Neural cell (in vitro differentiated cells): ENCODE results near the gene ZNF70. TPM values are rescaled to one million over a fixed set of nuclear protein-coding genes. Genes with fewer than 3 reads are reported as not detected.

Source experiments
- H2AFZ ChIP-seq: fragments of 200-600, 300-800 bp; sonication (generic), shearing (Covaris generic); 2 replicates; pipeline ENCODE4 v1.6.0; 2014; ENCODE audit warnings: low read depth, mild to moderate bottlenecking, antibody characterized with exemption, low read length, moderate library complexity
- H3F3A ChIP-seq: fragments of 200-600 bp; shearing (Covaris generic); 2 replicates; pipeline ENCODE4 v1.6.1; 2016; ENCODE audit warnings: mild to moderate bottlenecking, moderate library complexity, mixed read lengths, antibody characterized with exemption, low read length; ENCODE audit not compliant: insufficient read depth, poor library complexity, severe bottlenecking
- H3K27ac ChIP-seq: fragments of 200-600, 300-800 bp; sonication (generic), shearing (Covaris generic); 2 replicates; pipeline ENCODE4 v1.5.1; 2014; ENCODE audit warnings: mild to moderate bottlenecking, low read length, moderate library complexity
- H3K27me3 ChIP-seq: fragments of 300-800, 200-600 bp; sonication (generic), shearing (Covaris generic); 2 replicates; pipeline ENCODE4 v1.6.0; 2014; ENCODE audit warnings: mild to moderate bottlenecking, low read depth, low read length, moderate library complexity; ENCODE audit not compliant: insufficient read depth
- H3K36me3 ChIP-seq: fragments of 300-800, 200-600 bp; sonication (generic), shearing (Covaris generic); 2 replicates; pipeline ENCODE4 v1.5.1; 2014; ENCODE audit warnings: mild to moderate bottlenecking, antibody characterized with exemption, low read length, moderate library complexity; ENCODE audit not compliant: insufficient read depth
- H3K4me2 ChIP-seq: fragments of 300-800, 200-600 bp; sonication (generic), shearing (Covaris generic); 2 replicates; pipeline ENCODE4 v1.6.0; 2014; ENCODE audit warnings: mild to moderate bottlenecking, low read length
- H3K4me3 ChIP-seq: fragments of 300-800, 200-600 bp; sonication (generic), shearing (Covaris generic); 2 replicates; pipeline ENCODE4 v1.5.1; 2014; ENCODE audit warnings: mild to moderate bottlenecking, low read length, moderate library complexity
- H3K79me2 ChIP-seq: fragments of 200-600 bp; shearing (Covaris generic); replicated peaks from 2 replicates; pipeline ENCODE4 v1.6.0; 2014; ENCODE audit warnings: mild to moderate bottlenecking, low read length, moderate library complexity; ENCODE audit not compliant: insufficient read depth
- H3K9ac ChIP-seq: fragments of 300-800, 200-600 bp; sonication (generic), shearing (Covaris generic); 2 replicates; pipeline ENCODE4 v1.6.1; 2016; ENCODE audit warnings: mild to moderate bottlenecking, low read length, mixed read lengths
- H3K9me2 ChIP-seq: fragments of 200-600 bp; shearing (Covaris generic); 2 replicates; pipeline ENCODE4 v1.6.1; 2016; ENCODE audit warnings: mild to moderate bottlenecking, low read length, mixed read lengths; ENCODE audit not compliant: insufficient read depth
- H3K9me3 ChIP-seq: fragments of 200-600, 300-800 bp; sonication (generic), shearing (Covaris generic); 2 replicates; pipeline ENCODE4 v1.6.1; 2016; ENCODE audit warnings: mild to moderate bottlenecking, mixed run types, low read length, moderate library complexity, mixed read lengths
- H4K20me1 ChIP-seq: fragments of 200-600 bp; shearing (Covaris generic); 2 replicates; pipeline ENCODE4 v1.6.1; 2016; ENCODE audit warnings: mild to moderate bottlenecking, mixed run types; ENCODE audit not compliant: insufficient read depth
- CTCF ChIP-seq: fragments of 450-650 bp; IDR thresholded peaks from 2 replicates; pipeline ENCODE4 v1.5.1; 2014; ENCODE audit warnings: antibody characterized with exemption, mild to moderate bottlenecking, moderate library complexity; ENCODE audit not compliant: poor library complexity, severe bottlenecking
- EP300 ChIP-seq: fragments of 450-650 bp; conservative IDR thresholded peaks from 2 replicates; pipeline ENCODE4 v1.6.1; 2014; ENCODE audit warnings: antibody characterized with exemption, mild to moderate bottlenecking, moderate library complexity; ENCODE audit not compliant: poor library complexity, severe bottlenecking
- EZH2 ChIP-seq: fragments of 200-600, 300-800 bp; shearing (Covaris generic), sonication (generic); IDR thresholded peaks from 2 replicates; pipeline ENCODE4 v1.6.1; 2014; ENCODE audit warnings: antibody characterized with exemption, low read length, borderline replicate concordance, mild to moderate bottlenecking; ENCODE audit not compliant: insufficient read depth, poor library complexity, severe bottlenecking
- MXI1 ChIP-seq: fragments of 450-650 bp; conservative IDR thresholded peaks from 2 replicates; pipeline ENCODE4 v1.6.1; 2014; ENCODE audit warnings: antibody characterized with exemption, mild to moderate bottlenecking; ENCODE audit not compliant: poor library complexity, severe bottlenecking
- RAD21 ChIP-seq: fragments of 450-650 bp; conservative IDR thresholded peaks from 2 replicates; pipeline ENCODE4 v1.6.1; 2014; ENCODE audit warnings: antibody characterized with exemption, mild to moderate bottlenecking, moderate library complexity
- SMC3 ChIP-seq: fragments of 450-650 bp; conservative IDR thresholded peaks from 2 replicates; pipeline ENCODE4 v1.6.1; 2014; ENCODE audit warnings: antibody characterized with exemption, mild to moderate bottlenecking, moderate library complexity; ENCODE audit not compliant: poor library complexity
- TAF1 ChIP-seq: IDR thresholded peaks from 2 replicates; pipeline ENCODE4 v1.6.1; 2012; ENCODE audit warnings: low read depth
- polyA plus RNA-seq: library from polyadenylated mRNA; depleted of rRNA; stranded (reverse); fragments of >200 nt; gene quantifications from 2 replicates; pipeline ENCODE4 v1.2.3, GENCODE V29; 2014
- TF ChIP-seq, protein P1 (sequence below): IDR thresholded peaks from 2 replicates; pipeline ENCODE4 v1.6.1; 2012; ENCODE audit warnings: borderline replicate concordance

Gene ZNF70
- polyA plus RNA-seq, 1 donor from 2014 or later: 1.3 TPM

GRCh38 chr22:23790819-23791737 lies 40.2 kb upstream of the ZNF70 start:
- TF ChIP-seq EP300: no peak
- TF ChIP-seq, protein P1, sequence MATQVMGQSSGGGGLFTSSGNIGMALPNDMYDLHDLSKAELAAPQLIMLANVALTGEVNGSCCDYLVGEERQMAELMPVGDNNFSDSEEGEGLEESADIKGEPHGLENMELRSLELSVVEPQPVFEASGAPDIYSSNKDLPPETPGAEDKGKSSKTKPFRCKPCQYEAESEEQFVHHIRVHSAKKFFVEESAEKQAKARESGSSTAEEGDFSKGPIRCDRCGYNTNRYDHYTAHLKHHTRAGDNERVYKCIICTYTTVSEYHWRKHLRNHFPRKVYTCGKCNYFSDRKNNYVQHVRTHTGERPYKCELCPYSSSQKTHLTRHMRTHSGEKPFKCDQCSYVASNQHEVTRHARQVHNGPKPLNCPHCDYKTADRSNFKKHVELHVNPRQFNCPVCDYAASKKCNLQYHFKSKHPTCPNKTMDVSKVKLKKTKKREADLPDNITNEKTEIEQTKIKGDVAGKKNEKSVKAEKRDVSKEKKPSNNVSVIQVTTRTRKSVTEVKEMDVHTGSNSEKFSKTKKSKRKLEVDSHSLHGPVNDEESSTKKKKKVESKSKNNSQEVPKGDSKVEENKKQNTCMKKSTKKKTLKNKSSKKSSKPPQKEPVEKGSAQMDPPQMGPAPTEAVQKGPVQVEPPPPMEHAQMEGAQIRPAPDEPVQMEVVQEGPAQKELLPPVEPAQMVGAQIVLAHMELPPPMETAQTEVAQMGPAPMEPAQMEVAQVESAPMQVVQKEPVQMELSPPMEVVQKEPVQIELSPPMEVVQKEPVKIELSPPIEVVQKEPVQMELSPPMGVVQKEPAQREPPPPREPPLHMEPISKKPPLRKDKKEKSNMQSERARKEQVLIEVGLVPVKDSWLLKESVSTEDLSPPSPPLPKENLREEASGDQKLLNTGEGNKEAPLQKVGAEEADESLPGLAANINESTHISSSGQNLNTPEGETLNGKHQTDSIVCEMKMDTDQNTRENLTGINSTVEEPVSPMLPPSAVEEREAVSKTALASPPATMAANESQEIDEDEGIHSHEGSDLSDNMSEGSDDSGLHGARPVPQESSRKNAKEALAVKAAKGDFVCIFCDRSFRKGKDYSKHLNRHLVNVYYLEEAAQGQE: no peak
- no peak for TF ChIP-seq SMC3
- TF ChIP-seq EZH2: no peak
- TF ChIP-seq CTCF: no peak
- no peak for TF ChIP-seq TAF1
- TF ChIP-seq RAD21: no peak
- Histone ChIP-seq H3K36me3 (no peaks in the 10 kb centered on the region), H2AFZ (no peak overlapping the region), H3F3A (no peaks in the 10 kb centered on the region), H3K27ac (no peak overlapping the region), H3K4me2 (no peak overlapping the region), H4K20me1 (peaks cover 5% of the 10 kb centered on the region), H3K9me2 (no peaks in the 10 kb centered on the region), H3K4me3 (no peak overlapping the region), H3K9ac (no peak overlapping the region), H3K9me3 (no peaks in the 10 kb centered on the region), H3K27me3 (no peaks in the 10 kb centered on the region), H3K79me2 (peaks cover 47% of the 10 kb centered on the region)

DNA sequence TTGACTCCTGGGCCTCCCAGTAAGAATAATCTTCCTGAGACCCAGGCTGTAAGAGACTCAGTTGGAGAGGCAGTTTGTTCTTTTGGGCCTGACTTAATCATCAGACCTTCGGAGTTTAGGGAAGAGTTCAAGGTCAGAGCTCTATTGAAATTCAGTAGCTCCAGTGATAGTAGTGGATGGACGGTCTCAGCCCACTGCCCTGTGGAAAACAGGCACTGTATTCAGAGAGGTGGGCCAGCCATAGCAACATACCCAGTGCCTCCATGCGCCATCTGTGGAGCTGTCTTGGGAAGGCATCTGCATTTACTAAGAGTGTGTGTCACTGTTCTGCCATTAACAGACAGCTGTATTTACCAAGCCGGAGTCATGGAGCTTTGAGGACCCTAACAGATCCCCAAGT lies 38.7 kb upstream of the ZNF70 start:
- Histone ChIP-seq H3K27ac (no peak overlapping the region), H3K4me2 (no peak overlapping the region), H4K20me1 (peaks cover 5% of the 10 kb centered on the region), H3K9me2 (no peaks in the 10 kb centered on the region), H3K27me3 (no peaks in the 10 kb centered on the region), H3K36me3 (no peaks in the 10 kb centered on the region), H3K9ac (no peak overlapping the region), H3K4me3 (peak overlapping the region; percentile 83), H3K9me3 (no peaks in the 10 kb centered on the region), H3K79me2 (peaks cover 47% of the 10 kb centered on the region), H2AFZ (no peak overlapping the region), H3F3A (no peaks in the 10 kb centered on the region)
- peak; percentile 44 for TF ChIP-seq SMC3
- TF ChIP-seq EZH2: no peak
- no peak for TF ChIP-seq MXI1
- no peak for TF ChIP-seq EP300
- peak; percentile 39 for TF ChIP-seq CTCF
- TF ChIP-seq RAD21: peak; percentile 11
